Measurements from ENCODE around the gene UBTF. TPM values are rescaled to one million over a fixed set of nuclear protein-coding genes. Genes with fewer than 3 reads are reported as not detected.
A peak's percentile ranks its signal among the peaks of the same experiment; 100 is the strongest.

Gene UBTF
- total and polyA plus RNA-seq, 2 donors (not counting 3 experiments of a cell fraction or from before 2014, with no cell fraction given) = 14.7 to 84.7 TPM

DNA sequence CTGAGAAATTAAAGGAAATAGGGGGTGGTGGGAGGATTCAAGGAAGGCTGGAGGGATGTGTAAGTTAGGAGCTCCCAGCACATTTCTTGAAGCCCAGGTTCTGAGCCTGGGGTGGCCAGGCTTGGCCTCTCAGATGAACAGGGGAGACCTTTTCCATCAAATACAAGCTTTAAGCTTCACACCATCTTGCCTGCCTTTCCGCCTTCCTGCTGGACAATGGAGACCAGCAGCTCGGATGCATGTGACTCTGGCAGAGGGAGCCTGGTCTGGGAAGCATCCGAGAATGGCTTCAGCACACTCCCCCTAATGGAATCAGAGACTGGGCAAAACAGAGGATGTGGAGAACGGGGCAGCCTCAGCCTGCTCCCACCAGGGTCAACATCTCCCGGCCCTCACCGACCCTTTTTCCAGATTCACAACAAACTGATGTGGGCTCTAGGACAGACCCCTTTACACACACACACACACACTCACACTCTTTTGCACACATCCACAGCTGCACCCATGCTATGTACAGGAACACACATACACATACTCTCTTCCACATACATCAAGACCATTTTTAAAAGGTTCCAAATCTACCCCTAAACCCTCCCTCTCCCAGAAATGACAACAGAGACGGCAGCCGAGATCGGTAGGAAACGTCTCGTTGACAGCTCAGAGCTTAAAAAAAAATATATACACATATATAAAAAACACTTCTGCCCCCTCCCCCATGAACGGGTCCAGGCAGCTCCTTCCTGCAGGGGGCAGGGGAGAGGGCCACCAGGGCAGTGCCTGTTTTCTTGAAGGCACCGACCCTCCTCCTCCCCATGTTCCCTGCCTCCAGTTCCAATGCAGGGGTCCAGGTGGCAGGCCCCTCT, 13.3 kb downstream of the UBTF start:
- H3K4me1 ChIP-seq (ENCODE audit: control insufficient read depth, extremely low read depth, insufficient read depth, low read length) = peaks cover 13% of the 10 kb centered on the region
- no peak for TF ChIP-seq EZH2 (IDR thresholded peaks at IDR 0.05; ENCODE audit: borderline replicate concordance, low read depth, low read length, severe bottlenecking)
- TF ChIP-seq, protein P1, sequence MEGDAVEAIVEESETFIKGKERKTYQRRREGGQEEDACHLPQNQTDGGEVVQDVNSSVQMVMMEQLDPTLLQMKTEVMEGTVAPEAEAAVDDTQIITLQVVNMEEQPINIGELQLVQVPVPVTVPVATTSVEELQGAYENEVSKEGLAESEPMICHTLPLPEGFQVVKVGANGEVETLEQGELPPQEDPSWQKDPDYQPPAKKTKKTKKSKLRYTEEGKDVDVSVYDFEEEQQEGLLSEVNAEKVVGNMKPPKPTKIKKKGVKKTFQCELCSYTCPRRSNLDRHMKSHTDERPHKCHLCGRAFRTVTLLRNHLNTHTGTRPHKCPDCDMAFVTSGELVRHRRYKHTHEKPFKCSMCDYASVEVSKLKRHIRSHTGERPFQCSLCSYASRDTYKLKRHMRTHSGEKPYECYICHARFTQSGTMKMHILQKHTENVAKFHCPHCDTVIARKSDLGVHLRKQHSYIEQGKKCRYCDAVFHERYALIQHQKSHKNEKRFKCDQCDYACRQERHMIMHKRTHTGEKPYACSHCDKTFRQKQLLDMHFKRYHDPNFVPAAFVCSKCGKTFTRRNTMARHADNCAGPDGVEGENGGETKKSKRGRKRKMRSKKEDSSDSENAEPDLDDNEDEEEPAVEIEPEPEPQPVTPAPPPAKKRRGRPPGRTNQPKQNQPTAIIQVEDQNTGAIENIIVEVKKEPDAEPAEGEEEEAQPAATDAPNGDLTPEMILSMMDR (IDR thresholded peaks at IDR 0.05; ENCODE audit: extremely low read depth in 1 of 2, insufficient read depth in 1 of 2, low read depth in 1 of 2, low read length in 2 of 2) = peak in 1 of 2 donors; percentile 17
- dilution Hi-C loops (cut with MboI; ENCODE audit: extremely low pct_ligation_motif_present, low sequenced_read_pairs) (no loop called here), intact Hi-C loops (cut with micrococcal nuclease) (no loop called here)
- H3K79me2 ChIP-seq (ENCODE audit: control insufficient read depth, insufficient read depth, low read length) = no peaks in the 10 kb centered on the region
- POLR2A ChIA-PET = no interaction called here
- no peaks in the 10 kb centered on the region for H4K20me1 ChIP-seq (replicated peaks; ENCODE audit: control insufficient read depth, extremely low read depth, insufficient read depth, low read length)
- DNase-seq (ENCODE audit: low read depth, low spot score) = no peak
- no peak for FAIRE-seq
- H3K9me3 ChIP-seq (replicated peaks; ENCODE audit: control insufficient read depth, insufficient read depth, low read length) = no peaks in the 10 kb centered on the region
- no peak overlapping the region for H3K4me3 ChIP-seq (replicated peaks in 1 of 3; ENCODE audit: insufficient read depth in 1 of 3, low read depth in 1 of 3, low read length in 3 of 3)
- no TSS peak for BruUV-seq (replicated peaks)
- CTCF ChIA-PET = interaction anchor here (0.7 to 1.4 kb wide), 8 partner anchors 8 to 157 kb away, joined by 3 to 6 read pairs (median 3); partner anchors contain the start of genes FAM171A2, GRN and UBTF
- peaks cover 8 to 28% of the 10 kb centered on the region in 2 experiments for H3K36me3 ChIP-seq (ENCODE audit: control insufficient read depth in 2 of 2, extremely low read depth in 1 of 2, insufficient read depth in 2 of 2, low read length in 2 of 2)
- no peak overlapping the region for H2AFZ ChIP-seq (ENCODE audit: low read depth, low read length)
- no peaks in the 10 kb centered on the region for H3K27me3 ChIP-seq (ENCODE audit: control insufficient read depth in 2 of 2, insufficient read depth in 2 of 2, low read length in 2 of 2)
- no peaks in the 10 kb centered on the region for H3K9me1 ChIP-seq (replicated peaks; ENCODE audit: control insufficient read depth, extremely low read depth, insufficient read depth, low read length)
- no peak overlapping the region for H3K9ac ChIP-seq (replicated peaks; ENCODE audit: extremely low read depth, insufficient read depth, low read length)
- H3K27ac ChIP-seq (ENCODE audit: insufficient read depth, low read depth, low read length) = no peak overlapping the region
- no peak overlapping the region for H3K4me2 ChIP-seq (ENCODE audit: insufficient read depth, low read length)

DNA sequence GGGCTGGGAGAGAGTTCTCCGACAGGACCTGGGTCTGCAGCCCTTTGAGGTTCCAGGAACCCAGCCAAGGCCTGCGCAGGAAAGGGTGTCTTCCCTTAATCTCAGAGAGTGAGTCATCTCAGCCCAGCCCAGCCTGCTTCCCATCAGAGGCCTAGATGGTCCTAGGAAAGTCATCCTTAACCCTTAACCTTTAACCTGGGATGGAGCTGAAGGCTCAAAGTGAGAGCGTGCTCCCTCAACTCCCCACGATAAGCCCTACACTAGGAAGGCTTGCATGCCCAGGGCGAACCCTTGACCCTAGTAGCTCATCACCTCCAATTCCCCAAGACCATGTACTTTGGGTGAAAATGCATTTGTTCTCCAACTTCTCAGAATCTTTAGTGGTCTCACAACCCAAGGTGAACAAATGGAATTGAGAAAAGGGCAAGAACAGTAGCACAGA, 15.0 kb downstream of the UBTF start:
- ChIA-PET POLR2A (interaction anchor here (1.5 kb wide), 1 partner anchor 141 kb away, joined by 4 read pairs; the partner anchor contains the start of gene GRN), CTCF (interaction anchor here (0.9 to 2.4 kb wide), 16 partner anchors 12 to 319 kb away, joined by 3 to 17 read pairs (median 4); partner anchors contain the start of genes GRN and SLC25A39)
- Histone ChIP-seq H3K36me3 (ENCODE audit: control insufficient read depth in 2 of 2, extremely low read depth in 1 of 2, insufficient read depth in 2 of 2, low read length in 2 of 2) (peaks cover 3 to 20% of the 10 kb centered on the region in 2 experiments), H3K4me3 (replicated peaks in 1 of 3; ENCODE audit: insufficient read depth in 1 of 3, low read depth in 1 of 3, low read length in 3 of 3) (no peak overlapping the region), H3K79me2 (ENCODE audit: control insufficient read depth, insufficient read depth, low read length) (no peaks in the 10 kb centered on the region), H2AFZ (ENCODE audit: low read depth, low read length) (no peak overlapping the region), H3K4me1 (ENCODE audit: control insufficient read depth, extremely low read depth, insufficient read depth, low read length) (peaks cover 12% of the 10 kb centered on the region), H3K4me2 (ENCODE audit: insufficient read depth, low read length) (no peak overlapping the region), H4K20me1 (replicated peaks; ENCODE audit: control insufficient read depth, extremely low read depth, insufficient read depth, low read length) (no peaks in the 10 kb centered on the region), H3K27ac (ENCODE audit: insufficient read depth, low read depth, low read length) (no peak overlapping the region), H3K9me3 (replicated peaks; ENCODE audit: control insufficient read depth, insufficient read depth, low read length) (no peaks in the 10 kb centered on the region), H3K27me3 (ENCODE audit: control insufficient read depth in 2 of 2, insufficient read depth in 2 of 2, low read length in 2 of 2) (no peaks in the 10 kb centered on the region), H3K9me1 (replicated peaks; ENCODE audit: control insufficient read depth, extremely low read depth, insufficient read depth, low read length) (no peaks in the 10 kb centered on the region), H3K9ac (replicated peaks; ENCODE audit: extremely low read depth, insufficient read depth, low read length) (no peak overlapping the region)
- intact Hi-C loops (cut with micrococcal nuclease) = no loop called here
- dilution Hi-C loops (cut with MboI; ENCODE audit: extremely low pct_ligation_motif_present, low sequenced_read_pairs) = no loop called here
- FAIRE-seq (peak; percentile 18), DNase-seq (ENCODE audit: low read depth, low spot score) (no peak)
- TF ChIP-seq, protein P2, sequence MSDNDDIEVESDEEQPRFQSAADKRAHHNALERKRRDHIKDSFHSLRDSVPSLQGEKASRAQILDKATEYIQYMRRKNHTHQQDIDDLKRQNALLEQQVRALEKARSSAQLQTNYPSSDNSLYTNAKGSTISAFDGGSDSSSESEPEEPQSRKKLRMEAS (IDR thresholded peaks at IDR 0.05; ENCODE audit: insufficient read depth, insufficient read length) = no peak
- TF ChIP-seq FOS (IDR thresholded peaks at IDR 0.05; ENCODE audit: borderline replicate concordance, insufficient read depth, low read length) (peak; percentile 38), JUN (IDR thresholded peaks at IDR 0.05; ENCODE audit: borderline replicate concordance, insufficient read depth, insufficient read length, low read depth) (no peak)
- no TSS peak for BruUV-seq (replicated peaks)
